ENCODE measurements around the gene ATP8B2. TPM values are rescaled to one million over a fixed set of nuclear protein-coding genes. Genes with fewer than 3 reads are reported as not detected.

ATP8B2 gene
- polyA plus RNA-seq, 1 of the 3 experiments (the other 2 are of a cell fraction), result 50.7 TPM

DNA sequence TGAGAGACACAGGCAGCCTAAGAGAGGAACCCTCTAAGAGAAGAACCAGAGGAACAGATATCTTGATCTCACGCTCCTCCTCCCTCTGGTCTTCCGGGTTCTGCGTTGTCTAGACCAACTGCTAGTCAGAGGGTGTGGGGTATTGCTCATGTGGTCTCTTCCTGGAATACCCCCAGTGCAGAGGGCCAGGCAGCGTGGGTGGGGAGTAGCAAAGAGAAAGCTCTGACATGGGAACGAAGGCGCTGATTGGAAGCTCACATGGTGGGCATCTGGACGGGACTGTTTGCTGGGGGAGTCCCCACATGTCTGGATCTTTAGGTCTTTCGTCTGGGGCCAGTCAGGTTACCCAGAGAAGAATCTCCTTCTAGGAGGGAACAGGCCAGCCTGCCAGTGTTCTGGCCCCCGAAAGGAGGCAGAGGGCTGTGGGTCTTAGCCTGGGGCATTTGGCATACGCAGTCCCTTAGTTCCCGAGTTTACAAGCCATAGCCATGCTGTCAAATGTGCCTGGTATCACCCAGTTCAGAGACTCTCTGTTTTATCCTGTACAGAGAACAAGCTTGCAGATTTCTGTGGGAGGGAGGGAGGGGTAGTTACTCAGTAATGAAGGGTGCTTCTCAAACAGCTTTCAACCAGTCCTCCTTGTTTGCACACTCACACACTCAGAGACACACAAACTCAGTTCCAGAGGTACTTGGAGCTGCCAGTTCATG lies 61.5 kb downstream of the ATP8B2 start:
- Histone ChIP-seq H3F3A (replicated peaks; ENCODE audit: insufficient read depth) (no peaks in the 10 kb centered on the region), H3K4me1 (ENCODE audit: control insufficient read depth in 1 of 2, insufficient read depth in 2 of 2, low read depth in 1 of 2, low read length in 1 of 2) (no peaks in the 10 kb centered on the region), H3K27ac (ENCODE audit: low read depth in 2 of 2, low read length in 1 of 2) (no peak overlapping the region), H3K9ac (no peak overlapping the region), H4K20me1 (ENCODE audit: insufficient read depth) (no peaks in the 10 kb centered on the region), H3K9me2 (no peaks in the 10 kb centered on the region), H3K36me3 (replicated peaks in 1 of 2; ENCODE audit: control insufficient read depth in 1 of 2, insufficient read depth in 2 of 2, low read length in 1 of 2) (no peaks in the 10 kb centered on the region), H3K79me2 (ENCODE audit: insufficient read depth) (no peaks in the 10 kb centered on the region), H3K9me3 (no peaks in the 10 kb centered on the region), H2AFZ (ENCODE audit: low read depth) (no peak overlapping the region), H3K4me3 (ENCODE audit: low read depth in 2 of 2, low read length in 1 of 2) (no peak overlapping the region), H3K4me2 (no peak overlapping the region), H3K27me3 (ENCODE audit: insufficient read depth) (no peaks in the 10 kb centered on the region)
- POLR2A ChIA-PET, result interaction anchor here (0.6 to 0.9 kb wide), 3 partner anchors 12 to 203 kb away, joined by 3 to 5 read pairs (median 4); no protein-coding TSS in a partner anchor
- WGBS (ENCODE audit: low lambda C conversion rate), result 71% methylated on average over 9 of the region's 11 CpGs
- DNase-seq, result no peak
- CTCF ChIA-PET, result interaction anchor here (0.9 to 1.3 kb wide), 2 partner anchors 36 to 52 kb away, joined by 3 to 4 read pairs; no protein-coding TSS in a partner anchor
- TF ChIP-seq, protein P1, sequence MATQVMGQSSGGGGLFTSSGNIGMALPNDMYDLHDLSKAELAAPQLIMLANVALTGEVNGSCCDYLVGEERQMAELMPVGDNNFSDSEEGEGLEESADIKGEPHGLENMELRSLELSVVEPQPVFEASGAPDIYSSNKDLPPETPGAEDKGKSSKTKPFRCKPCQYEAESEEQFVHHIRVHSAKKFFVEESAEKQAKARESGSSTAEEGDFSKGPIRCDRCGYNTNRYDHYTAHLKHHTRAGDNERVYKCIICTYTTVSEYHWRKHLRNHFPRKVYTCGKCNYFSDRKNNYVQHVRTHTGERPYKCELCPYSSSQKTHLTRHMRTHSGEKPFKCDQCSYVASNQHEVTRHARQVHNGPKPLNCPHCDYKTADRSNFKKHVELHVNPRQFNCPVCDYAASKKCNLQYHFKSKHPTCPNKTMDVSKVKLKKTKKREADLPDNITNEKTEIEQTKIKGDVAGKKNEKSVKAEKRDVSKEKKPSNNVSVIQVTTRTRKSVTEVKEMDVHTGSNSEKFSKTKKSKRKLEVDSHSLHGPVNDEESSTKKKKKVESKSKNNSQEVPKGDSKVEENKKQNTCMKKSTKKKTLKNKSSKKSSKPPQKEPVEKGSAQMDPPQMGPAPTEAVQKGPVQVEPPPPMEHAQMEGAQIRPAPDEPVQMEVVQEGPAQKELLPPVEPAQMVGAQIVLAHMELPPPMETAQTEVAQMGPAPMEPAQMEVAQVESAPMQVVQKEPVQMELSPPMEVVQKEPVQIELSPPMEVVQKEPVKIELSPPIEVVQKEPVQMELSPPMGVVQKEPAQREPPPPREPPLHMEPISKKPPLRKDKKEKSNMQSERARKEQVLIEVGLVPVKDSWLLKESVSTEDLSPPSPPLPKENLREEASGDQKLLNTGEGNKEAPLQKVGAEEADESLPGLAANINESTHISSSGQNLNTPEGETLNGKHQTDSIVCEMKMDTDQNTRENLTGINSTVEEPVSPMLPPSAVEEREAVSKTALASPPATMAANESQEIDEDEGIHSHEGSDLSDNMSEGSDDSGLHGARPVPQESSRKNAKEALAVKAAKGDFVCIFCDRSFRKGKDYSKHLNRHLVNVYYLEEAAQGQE (IDR thresholded peaks at IDR 0.05; ENCODE audit: low read depth, low read length), result no peak
- TF ChIP-seq, protein P2, sequence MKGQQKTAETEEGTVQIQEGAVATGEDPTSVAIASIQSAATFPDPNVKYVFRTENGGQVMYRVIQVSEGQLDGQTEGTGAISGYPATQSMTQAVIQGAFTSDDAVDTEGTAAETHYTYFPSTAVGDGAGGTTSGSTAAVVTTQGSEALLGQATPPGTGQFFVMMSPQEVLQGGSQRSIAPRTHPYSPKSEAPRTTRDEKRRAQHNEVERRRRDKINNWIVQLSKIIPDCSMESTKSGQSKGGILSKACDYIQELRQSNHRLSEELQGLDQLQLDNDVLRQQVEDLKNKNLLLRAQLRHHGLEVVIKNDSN (IDR thresholded peaks at IDR 0.05; ENCODE audit: borderline replicate concordance, low read depth), result no peak
- TF ChIP-seq EZH2phosphoT487 (IDR thresholded peaks at IDR 0.05; ENCODE audit: borderline replicate concordance, low read depth) (no peak), ELF1 (IDR thresholded peaks at IDR 0.05) (no peak), NFIC (IDR thresholded peaks at IDR 0.05; ENCODE audit: borderline replicate concordance) (no peak), TCF12 (IDR thresholded peaks at IDR 0.05) (no peak), GATA2 (CRISPR knock-in tag; IDR thresholded peaks at IDR 0.05) (no peak), FOXM1 (IDR thresholded peaks at IDR 0.05; ENCODE audit: low read depth) (no peak), CHD2 (IDR thresholded peaks at IDR 0.05; ENCODE audit: low read length, partially characterized antibody) (no peak), EP300 (IDR thresholded peaks at IDR 0.05; ENCODE audit: borderline replicate concordance in 1 of 2, low read depth in 1 of 2, low read length in 1 of 2) (no peak)
- TF ChIP-seq, protein P3, sequence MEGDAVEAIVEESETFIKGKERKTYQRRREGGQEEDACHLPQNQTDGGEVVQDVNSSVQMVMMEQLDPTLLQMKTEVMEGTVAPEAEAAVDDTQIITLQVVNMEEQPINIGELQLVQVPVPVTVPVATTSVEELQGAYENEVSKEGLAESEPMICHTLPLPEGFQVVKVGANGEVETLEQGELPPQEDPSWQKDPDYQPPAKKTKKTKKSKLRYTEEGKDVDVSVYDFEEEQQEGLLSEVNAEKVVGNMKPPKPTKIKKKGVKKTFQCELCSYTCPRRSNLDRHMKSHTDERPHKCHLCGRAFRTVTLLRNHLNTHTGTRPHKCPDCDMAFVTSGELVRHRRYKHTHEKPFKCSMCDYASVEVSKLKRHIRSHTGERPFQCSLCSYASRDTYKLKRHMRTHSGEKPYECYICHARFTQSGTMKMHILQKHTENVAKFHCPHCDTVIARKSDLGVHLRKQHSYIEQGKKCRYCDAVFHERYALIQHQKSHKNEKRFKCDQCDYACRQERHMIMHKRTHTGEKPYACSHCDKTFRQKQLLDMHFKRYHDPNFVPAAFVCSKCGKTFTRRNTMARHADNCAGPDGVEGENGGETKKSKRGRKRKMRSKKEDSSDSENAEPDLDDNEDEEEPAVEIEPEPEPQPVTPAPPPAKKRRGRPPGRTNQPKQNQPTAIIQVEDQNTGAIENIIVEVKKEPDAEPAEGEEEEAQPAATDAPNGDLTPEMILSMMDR (IDR thresholded peaks at IDR 0.05), result no peak
